ENCODE results near the gene SNAPC3.
"Not testable (repeated sequence)": the region's sequence is repeated elsewhere in the genome, so short reads cannot be mapped to it uniquely, and the experiment has no call there.

The SNAPC3 gene

DNA sequence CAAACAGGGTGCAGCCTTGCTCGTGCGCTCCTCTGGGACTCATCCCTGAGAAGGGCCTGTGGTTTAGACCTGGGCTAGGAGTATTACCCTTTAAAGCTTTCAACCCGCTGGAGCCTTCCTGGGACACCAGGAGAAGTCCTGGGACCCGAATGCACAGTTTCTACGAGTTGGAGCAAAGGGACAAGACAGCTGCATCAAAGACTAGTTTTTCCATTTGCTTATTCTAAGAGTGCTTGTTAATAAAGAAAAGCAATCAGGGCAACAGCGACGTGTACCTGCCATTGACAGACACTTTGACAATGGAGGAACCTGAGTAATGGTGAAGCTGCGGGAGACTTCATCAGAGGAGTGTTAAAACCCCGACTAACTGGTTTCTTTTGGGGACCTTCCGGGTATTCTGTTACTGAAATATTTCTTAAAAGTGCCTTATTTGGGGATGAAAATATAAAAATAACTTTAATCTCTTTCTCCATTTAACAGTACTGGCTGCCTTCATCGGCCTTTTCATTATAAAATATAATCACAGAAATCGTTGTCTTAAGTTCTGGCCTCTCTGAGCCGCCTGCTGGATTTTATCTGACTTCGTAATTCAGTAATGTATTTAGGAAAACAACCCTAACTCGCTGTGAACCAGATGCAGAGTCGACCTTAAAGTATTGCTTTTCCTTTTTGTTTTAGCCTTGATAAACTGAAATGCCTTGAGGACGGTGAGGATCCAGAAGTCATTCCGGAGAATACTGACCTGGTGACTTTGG is 732 bp downstream of the SNAPC3 start:
- no peak for DNase-seq (ENCODE audit: low read depth in 3 of 3)

DNA sequence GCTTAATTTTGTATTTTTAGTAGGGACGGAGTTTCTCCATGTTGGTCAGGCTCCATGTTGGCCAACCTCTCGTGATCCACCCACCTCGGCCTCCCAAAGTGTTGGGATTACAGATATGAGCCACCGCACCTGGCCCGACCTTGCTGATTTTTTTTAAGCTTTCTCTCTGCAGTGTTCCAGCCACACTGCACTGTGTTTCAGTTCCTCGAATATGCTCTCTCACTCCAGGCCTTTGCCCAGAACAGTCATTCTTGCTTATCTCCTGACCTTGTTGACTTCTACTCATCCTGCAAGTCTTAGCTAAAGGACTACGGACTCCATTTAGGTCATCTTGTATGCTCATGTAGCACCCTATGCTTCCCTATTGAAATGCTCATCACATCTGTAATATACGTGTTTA is 3.3 kb downstream of the SNAPC3 start:
- no peak for DNase-seq (ENCODE audit: low read depth in 3 of 3)

DNA sequence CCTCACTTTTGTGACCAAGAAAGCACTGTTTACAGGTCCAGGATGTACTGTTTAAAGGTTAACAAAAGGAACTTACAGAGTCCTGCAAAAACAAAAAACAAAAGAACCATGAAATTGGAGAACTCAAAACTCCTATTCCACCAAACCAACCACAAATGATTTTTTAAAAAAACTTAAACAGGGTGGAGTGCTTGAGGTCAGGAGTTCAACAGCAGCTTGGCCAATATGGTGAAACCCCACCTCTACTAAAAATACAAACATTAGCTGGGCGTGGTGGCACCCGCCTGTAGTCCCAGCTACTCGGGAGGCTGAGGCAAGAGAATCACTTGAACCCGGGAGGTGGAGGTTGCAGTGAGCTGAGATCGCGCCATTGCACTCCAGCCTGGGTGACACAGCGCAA is 5.0 kb downstream of the SNAPC3 start:
- DNase-seq (ENCODE audit: low read depth in 3 of 3), result not testable (repeated sequence)

DNA sequence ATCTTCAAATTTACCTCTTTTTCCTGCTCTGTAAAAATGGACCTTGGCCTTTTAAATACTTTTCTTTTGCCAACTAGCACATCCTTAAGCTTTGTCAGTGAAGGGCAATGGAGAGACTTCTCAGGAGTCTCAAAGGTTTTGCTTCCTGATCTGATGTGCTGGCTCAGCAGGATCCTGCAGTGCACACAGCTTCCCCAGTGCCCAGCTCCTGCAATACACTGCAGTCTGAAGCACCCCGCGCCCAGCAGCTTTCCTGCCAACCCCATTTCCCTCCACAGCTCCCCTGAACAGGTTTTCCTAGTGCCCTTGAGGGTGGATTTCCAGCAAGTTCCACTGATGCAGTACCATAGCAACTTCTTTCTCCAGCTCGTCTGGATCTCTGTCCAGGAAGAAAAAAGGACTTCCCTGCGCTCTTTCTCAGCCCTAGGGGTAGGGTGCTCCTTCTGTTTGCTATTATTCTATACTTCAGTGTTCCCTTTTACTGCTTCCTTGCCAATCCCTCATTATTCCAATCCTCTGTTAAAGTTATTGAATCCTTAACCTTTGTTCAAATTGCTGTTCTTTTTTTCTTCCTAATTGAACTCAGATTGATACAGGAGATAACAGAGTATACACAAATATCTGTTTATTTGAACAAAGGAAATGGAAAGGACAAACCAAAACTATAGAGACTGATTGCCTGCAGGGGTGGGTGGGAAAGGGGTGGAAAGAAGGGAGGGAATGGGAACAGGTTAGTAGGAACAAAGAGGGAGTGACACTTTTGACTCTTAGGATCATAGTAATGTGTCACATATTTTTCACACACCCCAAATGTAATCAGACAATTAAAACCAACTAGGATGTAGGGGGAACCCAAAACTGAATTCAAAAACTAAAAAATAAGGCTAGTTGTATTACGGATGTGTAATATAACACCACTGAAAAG is 8.5 kb downstream of the SNAPC3 start:
- no peak for DNase-seq (ENCODE audit: low read depth in 3 of 3)

DNA sequence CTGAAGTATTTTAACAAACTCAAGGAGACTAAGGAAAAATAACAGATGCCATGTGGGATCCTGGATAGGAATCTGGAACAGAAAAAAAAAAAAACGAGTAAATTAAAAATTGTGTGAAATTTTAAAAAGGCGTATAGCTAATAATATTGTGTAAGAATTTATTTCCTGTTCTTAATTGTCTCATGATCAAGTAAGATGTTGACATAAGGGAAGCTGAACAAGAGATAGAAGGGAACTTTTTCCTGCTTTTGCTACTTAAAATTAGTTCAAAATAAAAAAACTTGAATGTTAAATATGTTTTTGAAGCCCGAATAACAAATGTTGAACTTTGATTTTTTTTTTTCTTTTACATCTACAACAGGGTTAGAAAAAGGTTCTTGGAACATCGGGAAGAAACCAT is 10.5 kb downstream of the SNAPC3 start:
- DNase-seq (ENCODE audit: low read depth in 3 of 3), result no peak

DNA sequence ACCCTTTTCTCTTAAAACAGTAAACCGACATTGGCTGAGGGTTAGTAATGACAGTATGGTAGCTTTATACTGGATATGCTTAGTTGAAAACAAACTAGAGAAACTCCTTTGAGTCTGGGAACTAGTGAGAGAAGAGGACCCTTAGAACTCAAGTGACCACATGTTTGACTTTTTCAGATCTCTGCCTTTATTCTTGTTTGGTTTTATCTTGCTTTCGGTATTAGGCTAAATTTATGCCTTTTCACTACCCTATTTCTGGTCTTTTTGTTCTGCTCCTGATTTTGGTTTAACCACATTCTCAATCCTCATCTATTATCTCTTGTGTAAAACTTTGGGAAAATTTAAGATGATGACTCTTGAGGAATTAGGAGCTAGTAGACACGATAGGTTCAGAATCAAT is 11.0 kb downstream of the SNAPC3 start:
- no peak for DNase-seq (ENCODE audit: low read depth in 3 of 3)

DNA sequence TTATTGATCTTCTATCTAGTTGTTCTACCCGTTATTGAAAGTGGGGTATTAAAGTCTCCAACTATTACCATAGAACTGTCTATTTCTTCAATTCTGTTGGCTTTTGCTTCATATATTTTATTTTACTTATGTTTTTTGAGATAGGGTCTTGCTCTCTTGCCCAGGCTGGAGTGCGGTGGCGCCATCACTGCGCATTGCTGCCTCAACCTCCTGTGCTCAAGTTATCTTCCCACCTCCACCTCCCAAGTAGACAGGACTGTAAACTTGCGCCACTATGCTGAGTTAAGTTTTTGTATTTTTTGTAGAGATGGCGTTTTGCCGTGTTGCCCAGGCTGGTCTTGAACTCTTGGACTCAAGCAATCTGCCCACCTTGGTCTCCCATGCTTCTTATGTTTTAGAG is 16.2 kb downstream of the SNAPC3 start:
- DNase-seq (ENCODE audit: low read depth in 3 of 3), result no peak

DNA sequence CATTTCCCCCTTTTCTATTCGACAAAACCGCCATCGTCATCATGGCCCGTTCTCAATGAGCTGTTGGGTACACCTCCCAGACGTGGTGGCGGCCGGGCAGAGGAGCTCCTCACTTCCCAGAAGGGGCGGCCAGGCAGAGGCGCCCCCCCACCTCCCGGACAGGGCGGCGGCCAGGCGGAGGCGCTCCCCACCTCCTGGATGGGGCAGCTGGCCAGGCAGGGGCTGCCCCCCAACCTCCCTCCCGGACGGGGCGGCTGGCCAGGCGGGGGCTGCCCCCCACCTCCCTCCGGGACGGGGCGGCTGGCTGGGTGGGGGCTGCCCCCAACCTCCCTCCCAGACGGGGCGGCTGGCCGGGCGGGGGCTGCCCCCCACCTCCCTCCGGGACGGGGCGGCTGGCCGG is 19.2 kb downstream of the SNAPC3 start:
- DNase-seq (ENCODE audit: low read depth in 3 of 3), result not testable (repeated sequence)

DNA sequence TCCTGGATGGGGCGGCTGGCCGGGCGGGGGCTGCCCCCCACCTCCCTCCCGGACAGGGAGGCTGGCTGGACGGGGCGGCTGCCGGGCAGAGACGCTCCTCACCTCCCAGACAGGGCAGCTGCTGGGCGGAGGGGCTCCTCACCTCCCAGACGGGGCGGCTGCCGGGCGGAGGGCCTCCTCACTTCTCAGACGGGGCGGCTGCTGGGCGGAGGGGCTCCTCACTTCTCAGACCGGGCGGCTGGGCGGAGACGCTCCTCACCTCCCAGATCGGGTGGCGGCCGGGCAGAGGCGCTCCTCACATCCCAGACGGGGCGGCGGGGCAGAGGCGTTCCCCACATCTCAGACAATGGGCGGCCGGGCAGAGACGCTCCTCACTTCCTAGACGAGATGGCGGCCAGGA is 19.6 kb downstream of the SNAPC3 start:
- DNase-seq (ENCODE audit: low read depth in 3 of 3), result not testable (repeated sequence)

DNA sequence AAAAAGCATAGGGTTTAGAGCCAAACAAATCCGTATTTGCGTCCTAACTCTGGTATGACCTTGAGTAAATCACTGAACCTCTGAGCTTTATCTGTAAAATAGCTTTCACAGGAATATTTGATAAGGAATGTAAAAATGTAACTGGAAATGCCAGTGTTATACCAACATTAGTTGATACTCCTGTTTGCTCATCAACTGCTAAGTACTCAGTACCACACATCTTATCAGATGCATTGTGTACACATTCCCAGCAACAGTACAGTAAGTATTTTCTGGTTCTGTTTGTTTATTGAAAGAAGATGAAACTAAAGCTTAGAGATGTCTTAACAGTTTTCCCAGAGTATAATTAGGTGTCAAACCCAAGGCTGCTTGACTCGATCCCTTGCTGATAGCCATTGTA is 21.5 kb downstream of the SNAPC3 start:
- DNase-seq (ENCODE audit: low read depth in 3 of 3), result no peak

DNA sequence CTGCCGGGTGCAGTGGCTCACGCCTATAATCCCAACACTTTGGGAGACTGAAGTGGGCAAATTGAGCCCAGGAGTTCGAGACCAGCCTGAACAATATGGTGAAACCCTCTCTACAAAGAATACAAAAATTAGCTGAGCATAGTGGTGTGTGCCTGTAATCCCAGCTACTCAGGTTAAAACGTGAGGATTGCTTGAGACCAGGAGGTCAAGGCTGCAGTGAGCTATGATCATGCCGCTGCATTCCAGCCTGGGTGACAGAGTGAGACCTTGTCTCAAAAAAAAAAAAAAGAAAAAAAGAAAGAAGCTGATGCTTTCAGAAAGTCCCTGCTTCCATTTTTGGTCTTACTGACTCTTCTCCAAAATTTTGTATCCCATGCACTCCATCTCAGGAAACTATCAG is 31.3 kb downstream of the SNAPC3 start:
- DNase-seq (ENCODE audit: low read depth in 3 of 3), result no peak

DNA sequence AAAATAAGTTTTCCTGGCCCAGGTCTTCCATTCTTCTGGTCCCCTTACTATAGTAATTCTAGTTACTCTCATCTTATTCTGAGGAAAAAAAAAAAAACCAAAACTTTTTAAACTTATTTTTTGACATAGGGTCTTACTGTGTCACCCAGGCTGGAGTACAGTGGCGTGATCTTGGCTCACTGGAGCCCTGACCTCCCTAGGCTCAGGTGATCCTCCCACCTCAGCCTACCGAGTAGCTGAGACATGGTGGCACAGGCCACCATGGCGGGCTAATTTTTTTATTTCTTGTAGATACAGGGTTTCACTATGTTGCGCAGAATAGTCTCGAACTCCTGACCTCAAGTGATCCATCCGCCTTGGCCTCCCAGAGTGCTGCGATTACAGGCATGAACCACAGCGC is 38.4 kb downstream of the SNAPC3 start:
- no peak for DNase-seq (ENCODE audit: low read depth in 3 of 3)

DNA sequence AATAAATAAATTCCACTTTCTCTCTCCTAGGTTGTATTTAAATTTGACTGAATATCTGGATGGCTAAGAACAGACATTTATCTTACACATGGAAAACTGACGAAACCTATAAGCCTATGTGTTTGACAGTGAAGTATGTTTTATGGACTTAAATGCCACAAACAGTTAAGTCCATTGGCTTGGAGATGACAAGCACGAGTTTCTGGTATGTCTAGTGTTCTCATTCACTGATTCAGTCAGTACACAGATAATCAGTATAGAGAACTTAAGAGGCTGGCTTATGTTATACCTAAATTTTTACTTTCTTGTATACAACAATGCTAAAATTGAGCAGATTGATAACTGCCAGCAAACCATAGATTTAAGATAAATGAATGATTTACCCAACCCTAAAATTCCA is 38.9 kb downstream of the SNAPC3 start:
- DNase-seq (ENCODE audit: low read depth in 3 of 3), result no peak

DNA sequence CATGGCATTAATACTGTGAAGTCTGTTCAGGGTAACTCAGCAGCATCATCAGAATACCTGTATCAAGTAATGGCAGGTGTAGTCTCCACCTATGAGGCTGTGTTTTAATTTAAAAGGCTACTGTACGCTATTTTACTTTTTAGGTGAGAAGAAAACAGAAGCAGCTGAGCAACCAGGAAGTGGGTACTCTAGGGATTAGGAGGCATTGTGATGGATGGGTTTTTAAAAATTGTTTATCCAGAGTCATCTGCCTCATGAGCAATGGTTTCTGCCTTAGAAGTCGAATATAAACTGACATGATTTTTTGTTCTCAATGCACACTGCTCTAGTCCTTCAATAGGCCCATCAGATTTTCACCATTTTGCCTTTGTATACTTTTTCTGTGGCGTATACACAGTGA is 45.5 kb downstream of the SNAPC3 start:
- no peak for DNase-seq (ENCODE audit: low read depth in 3 of 3)

DNA sequence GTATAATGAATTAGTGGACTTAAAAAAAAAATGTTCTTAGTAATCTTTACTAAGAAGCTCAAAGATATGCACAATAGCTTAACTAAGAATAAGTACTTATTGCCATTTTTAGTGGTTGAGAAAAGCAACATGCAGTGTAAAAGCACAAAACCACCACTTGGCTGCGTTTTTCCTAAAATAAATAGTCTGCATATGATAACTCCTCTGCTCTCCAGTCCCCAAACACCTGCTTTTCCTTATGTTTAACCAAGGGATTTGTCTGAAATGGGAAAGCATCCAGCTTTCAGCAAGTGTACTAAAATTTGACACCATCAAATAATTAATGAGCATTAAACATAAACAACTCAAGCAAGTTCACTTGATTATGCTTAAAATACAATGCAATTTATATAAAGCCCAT is 46.7 kb downstream of the SNAPC3 start:
- DNase-seq (ENCODE audit: low read depth in 3 of 3), result no peak

DNA sequence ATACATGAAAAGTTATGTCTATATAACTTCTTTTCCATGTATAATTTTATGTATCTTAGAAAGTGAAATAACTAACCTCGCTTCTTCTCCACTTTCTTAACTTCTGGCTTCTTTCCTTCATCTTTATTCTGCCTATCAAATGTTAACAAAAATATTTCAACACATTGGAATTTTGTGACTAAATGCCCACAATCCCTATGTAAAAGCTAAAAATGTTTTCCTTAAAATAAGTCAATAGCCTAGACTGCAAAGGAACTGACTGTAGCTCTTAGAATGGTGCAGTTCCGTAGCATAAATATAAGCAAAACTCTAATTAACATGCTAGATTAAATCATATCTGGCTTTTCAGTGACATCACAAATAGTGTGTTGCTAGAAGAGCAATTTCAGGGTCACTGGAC is 47.2 kb downstream of the SNAPC3 start:
- no peak for DNase-seq (ENCODE audit: low read depth in 3 of 3)

DNA sequence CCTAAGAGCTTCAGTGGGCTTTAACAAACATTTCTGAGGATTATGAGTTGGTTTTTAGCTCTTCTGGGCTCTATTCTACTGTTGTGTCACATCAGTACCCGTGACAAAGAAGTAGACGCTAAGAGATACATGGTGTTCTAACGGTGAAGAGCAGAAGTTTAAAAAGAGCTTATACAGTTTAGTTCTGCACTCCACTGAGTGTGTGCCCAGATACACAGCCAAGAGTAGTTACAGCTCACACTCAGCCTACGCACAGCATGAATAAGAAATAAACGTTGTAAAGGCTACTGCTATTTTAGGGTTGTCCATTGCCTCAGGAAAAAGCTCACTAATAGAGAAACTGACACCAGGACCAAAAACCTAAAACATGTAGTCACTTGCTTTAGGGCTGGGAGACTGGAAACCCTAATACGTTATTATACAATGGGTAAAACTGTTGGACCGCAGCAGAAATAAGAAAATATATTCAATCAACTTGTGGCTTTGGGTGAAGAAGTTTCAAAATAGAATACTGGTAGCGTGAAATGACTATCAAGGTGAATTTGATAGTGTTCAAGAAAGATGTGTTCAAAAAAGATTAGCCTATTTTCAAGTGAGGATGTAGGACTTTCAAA is 53.4 kb downstream of the SNAPC3 start:
- DNase-seq (ENCODE audit: low read depth in 3 of 3), result no peak

DNA sequence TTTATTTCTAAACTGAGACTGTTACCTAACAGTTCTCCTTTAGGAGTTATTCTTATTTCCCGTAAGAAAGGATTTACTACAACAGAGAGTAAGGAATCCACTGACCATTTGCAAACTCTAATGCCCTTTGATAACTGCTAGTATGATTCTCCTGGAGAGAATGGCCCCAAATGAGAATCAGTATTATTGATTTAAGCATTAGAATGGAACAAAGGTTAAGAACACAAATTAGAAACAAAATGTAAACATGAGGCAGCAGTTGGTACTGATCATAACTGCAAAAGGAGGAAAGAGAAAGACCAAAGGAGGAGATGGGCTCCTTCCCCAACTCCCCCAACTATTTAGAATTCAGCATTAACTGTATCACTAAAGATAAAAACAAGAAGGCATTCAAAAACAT is 57.4 kb downstream of the SNAPC3 start:
- DNase-seq (ENCODE audit: low read depth in 3 of 3), result no peak

DNA sequence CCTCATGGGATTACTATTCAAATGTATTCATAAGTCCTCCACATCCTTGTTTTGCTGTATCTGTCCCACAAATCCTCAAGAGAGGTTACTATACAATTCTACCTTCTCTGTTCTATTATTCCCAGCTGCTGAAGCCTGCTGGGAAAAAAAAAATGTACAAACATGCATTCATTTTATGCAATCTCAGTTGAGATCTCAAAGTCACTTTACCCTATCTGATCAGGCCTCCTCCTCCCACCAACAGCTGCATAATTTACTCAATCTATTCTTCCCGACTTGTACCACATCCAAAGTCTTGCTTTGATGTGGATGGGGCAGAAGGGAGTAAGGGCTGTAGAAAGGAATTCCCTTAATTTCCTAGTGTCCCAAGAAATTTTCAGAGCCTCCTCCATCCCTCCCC is 59.5 kb downstream of the SNAPC3 start:
- DNase-seq (ENCODE audit: low read depth in 3 of 3), result no peak

DNA sequence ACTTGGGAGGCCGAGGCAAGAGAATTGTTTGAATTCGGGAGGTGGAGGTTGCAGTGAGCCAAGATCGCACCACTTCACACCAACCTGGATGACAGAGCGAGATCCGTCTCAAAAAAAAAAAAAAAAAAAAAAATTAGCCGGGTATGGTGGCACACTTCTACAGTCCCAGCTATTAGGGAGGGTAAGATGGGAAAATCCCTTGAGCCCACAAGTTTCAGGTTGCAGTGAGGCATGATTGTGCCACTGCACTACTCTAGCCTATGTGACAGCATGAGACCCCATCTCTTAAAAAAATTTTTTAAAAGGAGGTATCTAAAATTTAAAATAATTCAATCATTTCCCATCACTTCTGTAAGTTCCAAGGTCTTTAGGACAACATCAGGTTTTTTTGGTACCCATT is 62.1 kb downstream of the SNAPC3 start:
- DNase-seq (ENCODE audit: low read depth in 3 of 3), result no peak

DNA sequence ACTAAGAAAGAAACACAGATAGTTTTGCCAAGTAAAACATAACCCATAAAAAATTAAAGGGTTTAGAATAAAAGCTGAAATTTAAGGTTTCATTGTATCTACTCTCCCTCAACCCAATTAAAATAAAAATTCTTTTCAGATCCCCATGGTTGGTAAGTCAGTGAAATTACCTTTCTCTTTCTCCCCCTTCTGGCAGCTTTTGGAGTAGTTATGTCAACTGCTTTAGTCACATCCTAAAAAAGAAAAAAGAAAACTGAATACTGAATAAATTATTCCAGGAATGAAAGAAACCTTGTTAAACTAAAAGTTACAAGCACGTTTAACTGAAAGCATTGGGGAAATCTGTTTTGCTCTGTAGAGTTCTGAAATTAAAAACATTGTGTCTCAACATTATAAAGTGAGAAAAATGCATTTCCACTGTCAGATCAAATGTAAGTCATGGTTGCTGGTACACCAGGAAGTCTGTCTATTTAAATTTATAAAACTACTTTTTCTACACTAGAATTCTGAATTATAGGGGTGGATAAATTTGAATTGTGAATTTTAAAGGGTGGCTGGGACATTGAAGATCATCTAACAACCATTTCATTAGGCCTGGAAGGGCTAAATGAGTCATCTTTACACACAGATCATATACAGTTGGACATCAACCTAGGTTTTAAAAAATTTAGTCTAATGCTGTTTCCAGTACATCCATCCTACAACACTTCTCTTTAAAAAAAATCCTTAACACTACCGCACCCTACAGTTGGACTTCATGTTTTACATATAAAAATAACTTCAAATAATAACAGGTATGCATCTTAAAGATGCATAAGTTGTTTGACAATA is 63.4 kb downstream of the SNAPC3 start:
- DNase-seq (ENCODE audit: low read depth in 3 of 3), result no peak

DNA sequence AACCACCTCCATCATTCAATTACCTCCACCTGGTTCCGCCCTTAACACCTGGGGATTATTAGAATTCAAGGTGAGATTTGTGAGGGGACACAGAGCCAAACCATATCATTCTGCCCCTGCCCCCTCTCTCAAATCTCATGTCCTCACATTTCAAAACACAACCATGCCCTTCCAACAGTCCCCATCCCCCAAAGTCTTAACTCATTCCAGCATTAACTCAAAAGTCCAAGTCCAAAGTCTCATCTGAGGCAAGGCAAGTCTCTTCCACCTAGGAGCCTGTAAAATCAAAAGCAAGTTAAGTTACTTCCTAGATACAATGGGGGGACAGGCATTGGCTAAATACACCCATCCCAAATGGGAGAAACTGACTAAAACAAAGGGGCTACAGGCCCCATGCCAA is 69.3 kb downstream of the SNAPC3 start:
- no peak for DNase-seq (ENCODE audit: low read depth in 3 of 3)
